Smooth muscle cell (in vitro differentiated cells): ENCODE measurements around the gene DIS3L2. TPM values are rescaled to one million over a fixed set of nuclear protein-coding genes. Genes with fewer than 3 reads are reported as not detected.

Source experiments
- DNase-seq: peaks from one replicate; lab custom pipeline; 2025; ENCODE audit not compliant: unreplicated experiment; lab: John Stamatoyannopoulos, UW
- H2AFZ ChIP-seq: fragments of 200-600 bp; sonication (generic); 2 replicates; pipeline ENCODE4 v1.6.0; 2016; ENCODE audit warnings: antibody characterized with exemption, low read depth, mild to moderate bottlenecking
- H3F3A ChIP-seq: fragments of 200-600 bp; sonication (generic); 2 replicates; pipeline ENCODE4 v1.6.0; 2017; ENCODE audit warnings: antibody characterized with exemption, low read depth
- H3K27ac ChIP-seq: fragments of 200-600 bp; sonication (generic); 2 replicates; pipeline ENCODE4 v1.5.1; 2016; ENCODE audit warnings: low read depth, mild to moderate bottlenecking
- H3K27me3 ChIP-seq: fragments of 200-600 bp; sonication (generic); 2 replicates; pipeline ENCODE4 v1.6.1; 2016; ENCODE audit warnings: low read depth, mild to moderate bottlenecking
- H3K36me3 ChIP-seq: fragments of 200-600 bp; sonication (generic); 2 replicates; pipeline ENCODE4 v1.5.1; 2016; ENCODE audit warnings: low read depth
- H3K4me1 ChIP-seq: fragments of 200-600 bp; sonication (generic); 2 replicates; pipeline ENCODE4 v1.5.1; 2016; ENCODE audit warnings: low read depth
- H3K4me2 ChIP-seq: fragments of 200-600 bp; sonication (generic); 2 replicates; pipeline ENCODE4 v1.6.0; 2016; ENCODE audit warnings: mild to moderate bottlenecking
- H3K4me3 ChIP-seq: fragments of 200-600 bp; sonication (generic); 2 replicates; pipeline ENCODE4 v1.5.1; 2016; ENCODE audit warnings: mild to moderate bottlenecking
- H3K79me2 ChIP-seq: fragments of 200-600 bp; sonication (generic); 2 replicates; pipeline ENCODE4 v1.6.0; 2016; ENCODE audit warnings: low read depth, mild to moderate bottlenecking
- H3K9ac ChIP-seq: fragments of 200-600 bp; sonication (generic); 2 replicates; pipeline ENCODE4 v1.6.0; 2016; ENCODE audit warnings: low read depth
- H3K9me3 ChIP-seq: fragments of 200-600 bp; sonication (generic); replicated peaks from 2 replicates; pipeline ENCODE4 v1.5.1; 2016; ENCODE audit warnings: low read depth
- H4K20me1 ChIP-seq: fragments of 200-600 bp; sonication (generic); 2 replicates; pipeline ENCODE4 v1.6.0; 2016; ENCODE audit warnings: low read depth
- CTCF ChIP-seq: fragments of 200-600 bp; sonication (generic); IDR thresholded peaks from 2 replicates; pipeline ENCODE4 v1.5.1; 2017; ENCODE audit warnings: borderline replicate concordance, mild to moderate bottlenecking, antibody characterized with exemption; ENCODE audit not compliant: insufficient read depth, poor library complexity, severe bottlenecking
- whole genome bisulfite sequencing: methylation state at CpG from one replicate; pipeline ENCODE4 v1.1.7; 2016; ENCODE audit warnings: low lambda C conversion rate; 5-methylcytosine and 5-hydroxymethylcytosine counted together
- polyA plus RNA-seq: library from polyadenylated mRNA; unstranded; fragments of >200 nt; fragmentation: Nextera tagmentation; extraction: Ambion mirVana; gene quantifications from 2 replicates; pipeline ENCODE4 v1.2.1, GENCODE V29; 2016
- total RNA-seq: library from RNA; depleted of rRNA; stranded (reverse); fragments of >200 nt; gene quantifications from 2 replicates; pipeline ENCODE4 v1.2.3, GENCODE V29; 2014

DIS3L2 gene
- total and polyA plus RNA-seq, 2 experiments from 2014 or later: 11.4 to 25.2 TPM

- WGBS: 94% methylated on average over 4 of the region's 4 CpGs
- Histone ChIP-seq H3K27me3 (no peaks in the 10 kb centered on the region), H3K4me3 (no peak overlapping the region), H3K27ac (no peak overlapping the region), H2AFZ (no peak overlapping the region), H4K20me1 (no peaks in the 10 kb centered on the region), H3K4me2 (no peak overlapping the region), H3K9ac (no peak overlapping the region), H3K36me3 (no peaks in the 10 kb centered on the region), H3K4me1 (no peaks in the 10 kb centered on the region), H3K9me3 (no peaks in the 10 kb centered on the region), H3F3A (no peaks in the 10 kb centered on the region), H3K79me2 (no peaks in the 10 kb centered on the region)
- no peak for DNase-seq
- TF ChIP-seq CTCF: no peak
These were observed 22.5 kb upstream of the DIS3L2 start for GRCh38 chr2:231939022-231939421.

- no peak overlapping the region for H3K4me2 ChIP-seq
- no peaks in the 10 kb centered on the region for H3K9me3 ChIP-seq
- 90% methylated on average over 3 of the region's 3 CpGs for WGBS
- H3K27ac ChIP-seq: no peak overlapping the region
- H3F3A ChIP-seq: no peaks in the 10 kb centered on the region
- no peak overlapping the region for H2AFZ ChIP-seq
- no peaks in the 10 kb centered on the region for H3K4me1 ChIP-seq
- no peaks in the 10 kb centered on the region for H4K20me1 ChIP-seq
- no peaks in the 10 kb centered on the region for H3K27me3 ChIP-seq
- no peak for TF ChIP-seq CTCF
- no peak overlapping the region for H3K9ac ChIP-seq
- DNase-seq: no peak
- no peak overlapping the region for H3K4me3 ChIP-seq
- H3K79me2 ChIP-seq: no peaks in the 10 kb centered on the region
- no peaks in the 10 kb centered on the region for H3K36me3 ChIP-seq
These were observed 20.7 kb upstream of the DIS3L2 start for GRCh38 chr2:231940795-231941194.

- no peak overlapping the region for H2AFZ ChIP-seq
- H3K27ac ChIP-seq: no peak overlapping the region
- no peaks in the 10 kb centered on the region for H3K79me2 ChIP-seq
- no peak for TF ChIP-seq CTCF
- no peaks in the 10 kb centered on the region for H4K20me1 ChIP-seq
- no peaks in the 10 kb centered on the region for H3F3A ChIP-seq
- DNase-seq: no peak
- H3K27me3 ChIP-seq: no peaks in the 10 kb centered on the region
- H3K4me2 ChIP-seq: no peak overlapping the region
- no peak overlapping the region for H3K9ac ChIP-seq
- WGBS: 86% methylated on average over 12 of the region's 12 CpGs
- no peaks in the 10 kb centered on the region for H3K9me3 ChIP-seq
- H3K4me1 ChIP-seq: no peaks in the 10 kb centered on the region
- no peaks in the 10 kb centered on the region for H3K36me3 ChIP-seq
- no peak overlapping the region for H3K4me3 ChIP-seq
These were observed 19.8 kb upstream of the DIS3L2 start for GRCh38 chr2:231941673-231942072.

- H3K9ac ChIP-seq: no peak overlapping the region
- WGBS: 89% methylated on average over 6 of the region's 6 CpGs
- no peak for TF ChIP-seq CTCF
- no peaks in the 10 kb centered on the region for H3K9me3 ChIP-seq
- no peaks in the 10 kb centered on the region for H3K4me1 ChIP-seq
- H3K36me3 ChIP-seq: no peaks in the 10 kb centered on the region
- H3F3A ChIP-seq: no peaks in the 10 kb centered on the region
- no peak overlapping the region for H2AFZ ChIP-seq
- no peaks in the 10 kb centered on the region for H3K27me3 ChIP-seq
- no peaks in the 10 kb centered on the region for H4K20me1 ChIP-seq
- DNase-seq: no peak
- no peak overlapping the region for H3K4me3 ChIP-seq
- no peak overlapping the region for H3K4me2 ChIP-seq
- no peaks in the 10 kb centered on the region for H3K79me2 ChIP-seq
- H3K27ac ChIP-seq: no peak overlapping the region
These were observed 19.3 kb upstream of the DIS3L2 start for GRCh38 chr2:231942180-231942579.
